ENCODE results near the gene RGS5. TPM values are rescaled to one million over a fixed set of nuclear protein-coding genes. Genes with fewer than 3 reads are reported as not detected.

RGS5 gene
- total RNA-seq, 5 donors from 2014 or later (not counting 1 experiment from before 2014, with no cell fraction given) = 1.9 to 4.5 (median 3.4) TPM

- CTCF ChIA-PET = no interaction called here
- Mint-ChIP-seq H3K9me3 (no peaks in the 10 kb centered on the region), H3K4me3 (no peak overlapping the region)
These were observed 74.4 kb downstream of the RGS5 start for GRCh38 chr1:163128282-163128681.

GRCh38 chr1:163124812-163125211 is 77.9 kb downstream of the RGS5 start:
- no peaks in the 10 kb centered on the region for H3K9me3 ChIP-seq
- H3K36me3 Mint-ChIP-seq = no peaks in the 10 kb centered on the region
- H3K4me1 Mint-ChIP-seq = no peaks in the 10 kb centered on the region
- 58% methylated on average over 4 of the region's 4 CpGs for WGBS (ENCODE audit: insufficient coverage)
- ATAC-seq (replicated peaks in 1 of 4) = no peak
- H3K27me3 Mint-ChIP-seq = peaks cover 5 to 9% of the 10 kb centered on the region in 2 donors
- no peak for DNase-seq
- H3K4me1 ChIP-seq (ENCODE audit: control insufficient read depth in 1 of 2, extremely low read depth in 1 of 2, insufficient read depth in 2 of 2, low read length in 2 of 2) = no peaks in the 10 kb centered on the region
- CTCF ChIA-PET = no interaction called here
- H3K27me3 ChIP-seq (replicated peaks in 1 of 2; ENCODE audit: control insufficient read depth in 2 of 2, extremely low read depth in 1 of 2, insufficient read depth in 2 of 2, low read length in 1 of 2) = no peaks in the 10 kb centered on the region
- no peak overlapping the region for H3K4me3 ChIP-seq (ENCODE audit: control insufficient read depth in 1 of 2, extremely low read depth in 1 of 2, low read length in 1 of 2)
- H3K27ac Mint-ChIP-seq = no peak overlapping the region
- POLR2A ChIA-PET = no interaction called here
- H3K36me3 ChIP-seq (ENCODE audit: control insufficient read depth in 2 of 2, extremely low read depth in 1 of 2, insufficient read depth in 1 of 2, low read length in 1 of 2) = no peaks in the 10 kb centered on the region
- H3K4me3 Mint-ChIP-seq = no peak overlapping the region
- H3K9me3 Mint-ChIP-seq = no peaks in the 10 kb centered on the region
- no peak overlapping the region for H3K27ac ChIP-seq (ENCODE audit: low read length)

More at GRCh38 chr1:163128282-163128681, 74.4 kb downstream of the RGS5 start:
- no peak overlapping the region for H3K4me3 ChIP-seq (ENCODE audit: control insufficient read depth in 1 of 2, extremely low read depth in 1 of 2, low read length in 1 of 2)
- Mint-ChIP-seq H3K27ac (no peak overlapping the region), H3K27me3 (peaks cover 5 to 9% of the 10 kb centered on the region in 2 donors), H3K36me3 (no peaks in the 10 kb centered on the region), H3K4me1 (no peaks in the 10 kb centered on the region)
- ATAC-seq (replicated peaks in 1 of 4) = no peak
- H3K4me1 ChIP-seq (ENCODE audit: control insufficient read depth in 1 of 2, extremely low read depth in 1 of 2, insufficient read depth in 2 of 2, low read length in 2 of 2) = no peaks in the 10 kb centered on the region
- no peaks in the 10 kb centered on the region for H3K36me3 ChIP-seq (ENCODE audit: control insufficient read depth in 2 of 2, extremely low read depth in 1 of 2, insufficient read depth in 1 of 2, low read length in 1 of 2)
- no peaks in the 10 kb centered on the region for H3K27me3 ChIP-seq (replicated peaks in 1 of 2; ENCODE audit: control insufficient read depth in 2 of 2, extremely low read depth in 1 of 2, insufficient read depth in 2 of 2, low read length in 1 of 2)
- POLR2A ChIA-PET = no interaction called here
- no CpG with 5 or more reads among the region's 2 CpGs for WGBS (ENCODE audit: insufficient coverage)
- H3K9me3 ChIP-seq = no peaks in the 10 kb centered on the region
- DNase-seq = no peak
- H3K27ac ChIP-seq (ENCODE audit: low read length) = no peak overlapping the region

GRCh38 chr1:163120372-163120771 is 82.3 kb downstream of the RGS5 start:
- no peaks in the 10 kb centered on the region for H3K27me3 ChIP-seq (replicated peaks in 1 of 2; ENCODE audit: control insufficient read depth in 2 of 2, extremely low read depth in 1 of 2, insufficient read depth in 2 of 2, low read length in 1 of 2)
- no peak overlapping the region for H3K27ac ChIP-seq (ENCODE audit: low read length)
- Mint-ChIP-seq H3K4me3 (no peak overlapping the region), H3K27ac (no peak overlapping the region), H3K4me1 (no peaks in the 10 kb centered on the region), H3K9me3 (no peaks in the 10 kb centered on the region), H3K27me3 (peaks cover 5 to 9% of the 10 kb centered on the region in 2 donors), H3K36me3 (no peaks in the 10 kb centered on the region)
- DNase-seq = no peak
- ATAC-seq (replicated peaks in 1 of 4) = no peak
- H3K4me1 ChIP-seq (ENCODE audit: control insufficient read depth in 1 of 2, extremely low read depth in 1 of 2, insufficient read depth in 2 of 2, low read length in 2 of 2) = no peaks in the 10 kb centered on the region
- ChIA-PET CTCF (no interaction called here), POLR2A (no interaction called here)
- no CpG with 5 or more reads among the region's 1 CpG for WGBS (ENCODE audit: insufficient coverage)
- H3K36me3 ChIP-seq (ENCODE audit: control insufficient read depth in 2 of 2, extremely low read depth in 1 of 2, insufficient read depth in 1 of 2, low read length in 1 of 2) = no peaks in the 10 kb centered on the region
- no peak overlapping the region for H3K4me3 ChIP-seq (ENCODE audit: control insufficient read depth in 1 of 2, extremely low read depth in 1 of 2, low read length in 1 of 2)
- no peaks in the 10 kb centered on the region for H3K9me3 ChIP-seq

DNA sequence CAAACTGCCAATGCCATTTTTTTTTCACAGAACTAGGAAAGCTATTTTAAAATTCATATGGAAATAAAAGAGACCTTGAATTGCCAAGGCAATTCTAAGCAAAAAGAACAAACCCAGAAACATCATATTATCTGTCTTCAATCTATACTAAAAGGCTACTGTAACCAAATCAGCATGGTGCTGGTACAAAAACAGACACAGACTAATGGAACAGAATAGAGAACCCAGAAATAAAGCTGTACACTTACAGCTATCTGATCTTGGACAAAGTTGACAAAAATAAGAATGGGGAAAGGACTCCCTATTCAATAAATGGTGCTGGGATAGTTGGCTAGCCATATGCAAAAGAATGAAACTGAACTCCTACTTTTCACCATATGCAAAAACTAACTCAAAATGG is 83.0 kb downstream of the RGS5 start:
- Histone ChIP-seq H3K9me3 (no peaks in the 10 kb centered on the region), H3K27me3 (replicated peaks in 1 of 2; ENCODE audit: control insufficient read depth in 2 of 2, extremely low read depth in 1 of 2, insufficient read depth in 2 of 2, low read length in 1 of 2) (no peaks in the 10 kb centered on the region), H3K4me3 (ENCODE audit: control insufficient read depth in 1 of 2, extremely low read depth in 1 of 2, low read length in 1 of 2) (no peak overlapping the region), H3K36me3 (ENCODE audit: control insufficient read depth in 2 of 2, extremely low read depth in 1 of 2, insufficient read depth in 1 of 2, low read length in 1 of 2) (no peaks in the 10 kb centered on the region), H3K27ac (ENCODE audit: low read length) (no peak overlapping the region), H3K4me1 (ENCODE audit: control insufficient read depth in 1 of 2, extremely low read depth in 1 of 2, insufficient read depth in 2 of 2, low read length in 2 of 2) (no peaks in the 10 kb centered on the region)
- peaks cover 3 to 9% of the 10 kb centered on the region in 2 donors for H3K27me3 Mint-ChIP-seq
- ChIA-PET CTCF (no interaction called here), POLR2A (no interaction called here)
- no peaks in the 10 kb centered on the region for H3K4me1 Mint-ChIP-seq
- no peak for DNase-seq
- no peaks in the 10 kb centered on the region for H3K36me3 Mint-ChIP-seq
- H3K4me3 Mint-ChIP-seq = no peak overlapping the region
- no peaks in the 10 kb centered on the region for H3K9me3 Mint-ChIP-seq
- H3K27ac Mint-ChIP-seq = no peak overlapping the region
- no peak for ATAC-seq (replicated peaks in 1 of 4)

- Histone ChIP-seq H3K36me3 (ENCODE audit: control insufficient read depth in 2 of 2, extremely low read depth in 1 of 2, insufficient read depth in 1 of 2, low read length in 1 of 2) (no peaks in the 10 kb centered on the region), H3K27me3 (replicated peaks in 1 of 2; ENCODE audit: control insufficient read depth in 2 of 2, extremely low read depth in 1 of 2, insufficient read depth in 2 of 2, low read length in 1 of 2) (no peaks in the 10 kb centered on the region), H3K27ac (ENCODE audit: low read length) (no peak overlapping the region), H3K9me3 (no peaks in the 10 kb centered on the region), H3K4me3 (ENCODE audit: control insufficient read depth in 1 of 2, extremely low read depth in 1 of 2, low read length in 1 of 2) (no peak overlapping the region), H3K4me1 (ENCODE audit: control insufficient read depth in 1 of 2, extremely low read depth in 1 of 2, insufficient read depth in 2 of 2, low read length in 2 of 2) (no peaks in the 10 kb centered on the region)
- Mint-ChIP-seq H3K4me3 (no peak overlapping the region), H3K27me3 (peaks cover 5 to 12% of the 10 kb centered on the region in 2 donors), H3K9me3 (no peaks in the 10 kb centered on the region), H3K27ac (no peak overlapping the region), H3K4me1 (no peaks in the 10 kb centered on the region), H3K36me3 (no peaks in the 10 kb centered on the region)
- DNase-seq = no peak
- ATAC-seq (replicated peaks in 1 of 4) = no peak
- POLR2A ChIA-PET = interaction anchor here in 1 of 2 donors (0.6 kb wide), 1 partner anchor 863 kb away, joined by 3 read pairs; no protein-coding TSS in a partner anchor
- no CpG with 5 or more reads among the region's 1 CpG for WGBS (ENCODE audit: insufficient coverage)
- CTCF ChIA-PET = no interaction called here
These were observed 86.8 kb downstream of the RGS5 start for GRCh38 chr1:163115887-163116286.

GRCh38 chr1:163107655-163108054 is 95.1 kb downstream of the RGS5 start:
- no peaks in the 10 kb centered on the region for H3K36me3 Mint-ChIP-seq
- H3K27ac Mint-ChIP-seq = no peak overlapping the region
- no CpG with 5 or more reads among the region's 5 CpGs for WGBS (ENCODE audit: insufficient coverage)
- no peaks in the 10 kb centered on the region for H3K4me1 Mint-ChIP-seq
- peaks cover 0 to 6% of the 10 kb centered on the region in 2 experiments for H3K27me3 ChIP-seq (replicated peaks in 1 of 2; ENCODE audit: control insufficient read depth in 2 of 2, extremely low read depth in 1 of 2, insufficient read depth in 2 of 2, low read length in 1 of 2)
- ChIA-PET POLR2A (no interaction called here), CTCF (no interaction called here)
- no peaks in the 10 kb centered on the region for H3K9me3 ChIP-seq
- H3K36me3 ChIP-seq (ENCODE audit: control insufficient read depth in 2 of 2, extremely low read depth in 1 of 2, insufficient read depth in 1 of 2, low read length in 1 of 2) = no peaks in the 10 kb centered on the region
- H3K9me3 Mint-ChIP-seq = peaks cover 0 to 7% (median 0%) of the 10 kb centered on the region in 3 donors
- ATAC-seq (replicated peaks in 1 of 4) (no peak), DNase-seq (no peak)
- no peak overlapping the region for H3K4me3 ChIP-seq (ENCODE audit: control insufficient read depth in 1 of 2, extremely low read depth in 1 of 2, low read length in 1 of 2)
- no peak overlapping the region for H3K4me3 Mint-ChIP-seq
- peaks cover 5 to 15% of the 10 kb centered on the region in 2 donors for H3K27me3 Mint-ChIP-seq
- no peak overlapping the region for H3K27ac ChIP-seq (ENCODE audit: low read length)
- no peaks in the 10 kb centered on the region for H3K4me1 ChIP-seq (ENCODE audit: control insufficient read depth in 1 of 2, extremely low read depth in 1 of 2, insufficient read depth in 2 of 2, low read length in 2 of 2)

DNA sequence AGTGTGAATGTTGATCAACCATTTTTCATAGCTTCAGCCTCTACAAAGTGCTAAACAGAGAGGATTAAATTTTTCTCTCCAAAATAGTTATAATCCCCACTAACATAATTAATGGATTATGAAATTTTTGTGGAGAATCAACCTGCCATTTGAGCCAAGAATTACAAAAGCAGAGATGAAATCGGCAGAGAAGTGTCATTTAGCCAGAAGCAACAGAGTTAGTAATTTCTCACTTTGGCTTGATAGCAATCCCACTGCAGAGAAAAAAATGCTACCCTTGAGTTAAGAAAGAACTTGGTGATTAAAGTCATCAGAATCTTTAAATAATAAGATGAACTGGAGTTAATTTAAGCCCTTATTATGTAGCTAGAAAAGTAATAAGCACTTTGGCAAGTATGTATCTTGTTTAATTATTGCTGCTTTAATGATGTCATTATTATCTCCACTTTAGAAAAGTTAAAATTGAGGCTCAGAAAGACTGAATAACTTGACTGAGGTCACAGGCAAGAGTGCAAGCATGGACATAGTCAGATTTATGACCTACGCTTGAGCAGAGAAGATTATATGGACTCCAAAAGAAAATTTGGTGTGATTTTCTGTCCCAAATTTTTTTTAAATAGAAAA is 96.2 kb downstream of the RGS5 start:
- CTCF ChIA-PET = no interaction called here
- no peaks in the 10 kb centered on the region for H3K9me3 ChIP-seq
- POLR2A ChIA-PET = no interaction called here
- H3K27me3 ChIP-seq (replicated peaks in 1 of 2; ENCODE audit: control insufficient read depth in 2 of 2, extremely low read depth in 1 of 2, insufficient read depth in 2 of 2, low read length in 1 of 2) = peaks cover 0 to 6% of the 10 kb centered on the region in 2 experiments
- DNase-seq (no peak), ATAC-seq (replicated peaks in 1 of 4) (no peak)
- peaks cover 0 to 7% (median 0%) of the 10 kb centered on the region in 3 donors for H3K9me3 Mint-ChIP-seq
- H3K27ac ChIP-seq (ENCODE audit: low read length) = no peak overlapping the region
- no peaks in the 10 kb centered on the region for H3K36me3 ChIP-seq (ENCODE audit: control insufficient read depth in 2 of 2, extremely low read depth in 1 of 2, insufficient read depth in 1 of 2, low read length in 1 of 2)
- H3K27ac Mint-ChIP-seq = no peak overlapping the region
- WGBS (ENCODE audit: insufficient coverage) = 92% methylated on average over 1 of the region's 2 CpGs
- H3K27me3 Mint-ChIP-seq = peaks cover 3 to 10% of the 10 kb centered on the region in 2 donors
- H3K4me3 ChIP-seq (ENCODE audit: control insufficient read depth in 1 of 2, extremely low read depth in 1 of 2, low read length in 1 of 2) = no peak overlapping the region
- no peaks in the 10 kb centered on the region for H3K4me1 ChIP-seq (ENCODE audit: control insufficient read depth in 1 of 2, extremely low read depth in 1 of 2, insufficient read depth in 2 of 2, low read length in 2 of 2)
- H3K4me1 Mint-ChIP-seq = no peaks in the 10 kb centered on the region
- H3K4me3 Mint-ChIP-seq = no peak overlapping the region
- H3K36me3 Mint-ChIP-seq = no peaks in the 10 kb centered on the region
